Nucleus accumbens (tissue), 56 donors: ENCODE results near the gene H2AZ1.

Experiments
- DNase-seq, 56 donors: peaks; one replicate each; lab custom pipeline; 2025; lab: John Stamatoyannopoulos, UW

The H2AZ1 gene

DNA sequence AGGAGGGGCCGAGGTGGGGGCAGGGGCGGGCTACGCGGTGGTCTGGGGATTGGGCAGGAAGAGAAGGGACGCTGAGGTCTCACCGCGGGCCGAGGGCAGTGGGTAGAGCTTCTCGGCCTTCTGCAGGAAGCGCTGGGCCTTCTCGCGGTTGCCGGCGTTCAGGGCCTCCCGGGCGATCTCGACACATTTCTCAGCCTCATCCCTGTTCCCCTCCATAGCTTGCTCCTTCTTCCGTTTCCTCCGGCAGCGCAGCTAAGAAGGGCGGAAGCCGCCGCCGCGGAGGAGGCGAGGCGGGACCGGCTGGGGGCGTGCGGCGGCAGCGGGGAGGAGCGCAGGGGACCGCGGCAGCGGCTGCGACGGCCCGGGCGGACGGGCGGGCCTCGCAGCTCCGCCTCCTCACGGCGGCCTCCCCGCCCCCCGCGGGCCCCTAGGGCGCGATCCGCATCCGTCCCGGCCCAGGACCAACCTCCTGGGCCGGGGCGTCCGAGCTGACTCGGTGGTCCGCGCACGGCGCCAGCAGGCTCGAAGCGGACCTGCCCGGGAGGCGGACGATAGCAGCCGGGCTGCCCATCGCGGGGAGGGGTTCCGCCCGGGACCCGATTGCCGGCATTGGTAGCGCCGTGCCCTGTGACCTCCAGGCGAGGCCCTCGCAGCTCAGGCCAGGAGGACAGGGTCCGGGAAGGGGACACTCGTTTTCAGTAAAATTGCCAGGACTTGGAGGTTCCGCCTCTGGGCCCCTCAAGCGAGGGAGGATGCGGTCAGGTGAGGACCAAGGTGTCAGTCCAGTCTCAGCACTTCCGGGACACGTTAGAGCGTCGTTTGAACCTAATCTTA is 3.5 kb downstream of the H2AZ1 start, which contains the start of gene DNAJB14:
Gene DNAJB14, minus strand, starts transcription at position 263 of the 834 bp plus-strand sequence. Its CDS starts 47 bp downstream, at position 216.
- DNase-seq = peak in 53 of 56 donors; percentile 12 to 78 (median 55)

DNA sequence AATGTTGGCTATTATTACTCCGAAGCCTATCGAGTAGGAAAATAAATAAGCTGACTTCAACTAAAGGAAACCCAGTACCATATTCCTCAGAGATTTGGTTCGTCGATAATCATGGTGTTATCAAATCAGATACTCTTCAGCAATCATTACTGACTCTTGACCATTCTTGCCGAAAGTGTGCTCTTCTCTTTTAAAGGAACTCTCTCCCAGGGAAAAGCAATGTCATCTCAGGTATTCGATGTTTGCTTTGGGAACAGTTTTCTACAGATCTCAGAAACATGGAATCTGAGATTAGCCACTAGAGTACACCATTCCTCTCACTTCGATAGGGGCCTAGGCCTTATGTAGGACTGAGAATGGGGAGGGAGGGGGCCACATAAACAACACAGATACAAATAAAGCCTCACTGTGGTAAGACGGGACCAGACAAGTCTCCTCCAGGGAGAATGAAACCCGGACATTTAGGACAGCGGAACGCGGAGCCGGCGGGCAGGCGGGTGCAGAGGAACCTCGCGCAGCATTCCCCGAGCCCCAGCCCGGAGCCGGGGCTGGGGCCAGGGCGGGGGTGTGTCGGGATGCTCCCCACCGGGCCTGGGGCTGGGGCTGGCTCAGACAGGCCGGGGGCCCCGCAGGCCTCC is 4.2 kb downstream of the H2AZ1 start:
- peak in 25 of 56 donors; percentile 25 to 73 (median 55) for DNase-seq

- no peak for DNase-seq
These were observed 6.1 kb downstream of the H2AZ1 start for GRCh38 chr4:99943904-99944437.

DNA sequence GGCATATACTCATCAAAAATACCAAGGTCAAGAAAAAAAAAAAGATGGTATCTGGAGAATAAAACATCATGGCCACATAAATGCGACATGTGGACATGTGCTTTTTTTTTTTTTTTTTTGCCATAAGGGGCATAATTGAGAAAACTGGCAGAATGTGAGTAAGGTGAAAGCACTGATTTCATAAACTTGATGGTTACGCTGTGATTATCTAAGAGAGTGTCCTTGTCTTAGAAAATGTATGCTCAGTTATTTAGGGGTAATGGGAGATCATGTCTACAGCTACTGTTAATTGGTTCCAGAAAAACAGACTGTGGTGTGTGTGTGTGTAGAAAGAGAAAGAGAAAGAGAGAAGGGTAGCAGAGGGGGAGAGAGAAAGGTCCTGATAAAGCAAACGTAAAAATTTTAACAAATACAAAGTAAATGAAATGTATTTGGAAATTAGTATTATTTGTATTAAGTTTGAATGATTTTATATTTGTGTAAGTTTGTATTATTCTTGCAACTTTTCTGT is 11.8 kb downstream of the H2AZ1 start:
- DNase-seq = no peak

- DNase-seq = no peak
These were observed 15.2 kb downstream of the H2AZ1 start for GRCh38 chr4:99934891-99935290.

DNA sequence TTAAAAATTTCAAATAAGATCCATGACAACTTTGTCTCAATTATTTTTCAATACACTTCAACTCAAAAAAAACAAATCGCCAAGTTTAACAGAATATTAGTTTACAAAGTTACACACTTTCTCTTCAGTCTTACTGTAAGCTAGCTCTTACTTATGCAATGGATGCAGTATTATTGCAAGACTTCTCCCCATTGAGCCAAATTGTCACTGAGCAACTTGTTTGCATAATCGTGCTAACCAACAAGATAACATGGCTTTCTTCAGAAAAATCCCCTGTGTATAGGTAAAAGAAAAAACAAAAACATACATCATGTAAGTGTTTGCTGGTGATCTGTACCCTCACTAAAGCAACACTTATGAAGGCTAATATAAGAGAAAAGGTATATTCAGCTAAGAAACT is 22.5 kb downstream of the H2AZ1 start:
- DNase-seq = no peak

DNA sequence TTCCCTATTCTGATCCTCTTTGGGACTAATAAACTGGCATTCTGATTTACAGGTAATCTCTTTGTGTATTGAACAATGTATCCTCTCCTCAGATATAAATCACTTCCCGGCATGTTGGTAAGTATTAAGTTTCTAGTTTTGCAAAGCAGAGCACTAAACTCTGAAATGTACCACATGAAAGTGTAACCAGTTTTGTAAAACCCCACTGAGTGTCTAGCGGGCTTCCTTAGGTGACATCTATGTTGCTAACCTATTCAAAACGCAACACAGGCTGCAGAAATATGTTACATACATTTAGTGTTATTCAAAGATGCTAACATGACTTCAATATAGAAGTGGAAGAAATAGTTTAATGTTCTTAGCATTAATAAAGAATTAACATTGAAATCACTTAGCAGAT is 28.9 kb downstream of the H2AZ1 start:
- DNase-seq = no peak

GRCh38 chr4:99918656-99919055 is 31.4 kb downstream of the H2AZ1 start:
- DNase-seq = no peak

DNA sequence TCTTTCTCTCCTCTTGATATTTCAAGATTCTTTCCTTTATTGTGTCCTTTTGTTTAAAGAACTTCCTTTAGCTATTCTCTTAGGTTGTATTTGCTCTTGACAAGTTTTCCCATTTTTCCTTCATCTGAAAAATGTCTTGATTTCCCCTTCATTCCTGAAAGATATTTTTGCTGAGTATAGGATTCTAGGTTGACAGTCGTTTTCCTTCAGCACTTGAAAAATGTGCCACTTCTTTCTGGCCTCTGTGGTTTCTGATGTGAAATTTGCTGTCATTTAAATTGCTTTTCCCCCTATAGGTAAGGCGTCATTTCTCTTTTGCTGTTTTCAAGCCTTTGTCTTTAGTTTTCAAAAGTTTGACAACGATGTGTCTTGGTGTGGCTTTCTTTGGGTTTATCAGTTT is 32.5 kb downstream of the H2AZ1 start:
- no peak for DNase-seq

DNA sequence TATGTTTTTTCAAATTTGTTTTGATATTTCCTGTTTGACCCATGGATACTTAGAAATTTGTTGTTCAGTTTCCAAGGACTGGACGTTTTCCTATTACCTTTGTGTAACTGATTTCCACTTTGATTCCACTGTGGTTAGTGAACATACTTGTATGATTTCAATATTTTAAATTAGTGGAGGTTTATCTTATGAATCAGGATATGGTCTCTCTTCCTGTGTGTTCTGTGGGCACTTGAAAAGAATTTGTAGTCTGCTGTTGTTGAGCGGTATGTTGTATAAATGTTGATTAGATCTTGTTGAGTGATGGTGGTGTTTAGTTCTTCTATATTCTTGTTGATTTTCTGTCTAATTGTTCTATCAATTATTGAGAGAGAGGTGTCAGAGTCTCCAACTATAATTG is 34.6 kb downstream of the H2AZ1 start:
- no peak for DNase-seq
